Transverse colon (tissue), 4 donors: ENCODE measurements around the gene BCAS1.

Source experiments
- CTCF ChIP-seq, 5 experiments: fragments of 200-600 bp in 3 of 5; fragments of 450-650 bp in 2 of 5; sonication (generic) in 3 of 5; IDR thresholded peaks; 1 replicate in 2 of 5; 2 replicates in 3 of 5; pipeline ENCODE4 v1.5.1; 2016 to 2017; ENCODE audit warnings: antibody characterized with exemption in 5 of 5, inconsistent platforms in 3 of 5, mild to moderate bottlenecking in 2 of 5, moderate library complexity in 1 of 5
- EP300 ChIP-seq: sonication (generic); formaldehyde crosslinking; IDR thresholded peaks from one replicate; pipeline ENCODE4 v1.6.1; 2017; ENCODE audit warnings: antibody characterized with exemption, low read depth
- POLR2A ChIP-seq: fragments of 450-650 bp; IDR thresholded peaks from one replicate; pipeline ENCODE4 v1.6.1; 2016; ENCODE audit warnings: antibody characterized with exemption, mild to moderate bottlenecking, moderate library complexity
- POLR2AphosphoS5 ChIP-seq, 3 donors: sonication (generic); formaldehyde crosslinking; IDR thresholded peaks; one replicate each; pipeline ENCODE4 v1.6.1; 2016; ENCODE audit warnings: antibody characterized with exemption in 3 of 3

GRCh38 chr20:54082100-54082499 lies 11.7 kb upstream of the BCAS1 start:
- no peak for TF ChIP-seq CTCF (IDR thresholded peaks at IDR 0.05)
- no peak for TF ChIP-seq POLR2AphosphoS5 (IDR thresholded peaks at IDR 0.05)
- no peak for TF ChIP-seq POLR2A
- TF ChIP-seq EP300, result no peak
